Sigmoid colon (tissue), 4 donors: ENCODE data around the gene XPO1.

Source experiments
- EP300 ChIP-seq, 4 donors: sonication (generic); formaldehyde crosslinking; IDR thresholded peaks; one replicate each; pipeline ENCODE4 v1.6.1; 2017; ENCODE audit warnings: antibody characterized with exemption in 4 of 4
- POLR2A ChIP-seq, 2 donors: fragments of 450-650 bp; IDR thresholded peaks; one replicate each; pipeline ENCODE4 v1.6.1; 2016; ENCODE audit warnings: antibody characterized with exemption in 2 of 2, mild to moderate bottlenecking in 2 of 2, moderate library complexity in 2 of 2
- POLR2AphosphoS5 ChIP-seq, 4 donors: sonication (generic); formaldehyde crosslinking; IDR thresholded peaks; one replicate each; pipeline ENCODE4 v1.6.1; 2017; ENCODE audit warnings: antibody characterized with exemption in 4 of 4
- TF ChIP-seq, protein P1 (sequence below), 4 experiments: fragments of 450-650 bp in 3 of 4; fragments of 200-600 bp in 1 of 4; IDR thresholded peaks; one replicate each; pipeline ENCODE4 v1.5.1; 2016 to 2019; ENCODE audit warnings: antibody characterized with exemption in 4 of 4, mild to moderate bottlenecking in 3 of 4, moderate library complexity in 2 of 4

DNA sequence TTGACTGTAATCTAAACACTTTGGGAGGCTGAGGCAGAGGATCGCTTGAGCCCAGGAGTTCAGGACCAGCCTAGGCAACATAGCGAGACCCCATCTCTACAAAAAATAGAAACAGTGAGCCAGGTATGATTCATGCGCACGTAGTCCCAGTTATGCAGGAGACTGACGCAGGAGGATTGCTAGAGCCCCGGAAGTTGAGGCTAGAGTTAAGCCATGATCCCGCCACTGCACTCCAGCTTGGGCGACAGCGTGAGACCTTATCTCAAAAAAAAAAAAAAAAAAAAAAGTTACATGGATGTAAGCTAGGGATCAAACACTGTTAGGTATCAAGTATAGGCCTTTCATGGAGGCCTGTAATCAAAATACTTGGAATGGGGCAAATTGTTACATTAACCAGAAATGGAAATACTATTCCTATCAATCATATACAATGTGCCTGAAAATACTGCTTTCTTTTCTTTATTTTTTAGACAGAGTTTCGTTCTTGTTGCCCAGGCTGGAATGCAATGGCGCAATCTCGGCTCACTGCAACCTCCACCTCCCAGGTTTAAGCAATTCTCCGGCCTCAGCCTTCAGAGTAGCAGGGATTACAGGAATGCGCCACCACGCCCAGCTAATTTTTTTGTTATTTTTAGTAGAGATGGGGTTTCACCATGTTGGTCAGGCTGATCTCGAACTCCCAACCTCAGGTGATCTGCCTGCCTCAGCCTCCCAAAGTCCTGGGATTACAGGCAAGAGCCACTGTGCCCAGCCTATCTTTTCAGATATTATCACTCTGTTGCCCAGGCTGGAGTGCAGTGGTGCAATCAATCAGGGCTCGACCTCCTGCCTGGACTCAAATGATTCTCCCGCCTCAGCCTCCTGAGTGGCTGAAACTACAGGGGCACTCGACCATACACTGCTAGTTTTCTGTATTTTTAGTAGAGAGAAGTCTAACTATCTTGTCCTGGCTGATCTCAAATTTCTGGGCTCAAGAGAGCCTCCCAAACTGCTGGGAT is 27.2 kb downstream of the XPO1 start:
- no peak for TF ChIP-seq EP300 (IDR thresholded peaks at IDR 0.05)
- TF ChIP-seq, protein P1, sequence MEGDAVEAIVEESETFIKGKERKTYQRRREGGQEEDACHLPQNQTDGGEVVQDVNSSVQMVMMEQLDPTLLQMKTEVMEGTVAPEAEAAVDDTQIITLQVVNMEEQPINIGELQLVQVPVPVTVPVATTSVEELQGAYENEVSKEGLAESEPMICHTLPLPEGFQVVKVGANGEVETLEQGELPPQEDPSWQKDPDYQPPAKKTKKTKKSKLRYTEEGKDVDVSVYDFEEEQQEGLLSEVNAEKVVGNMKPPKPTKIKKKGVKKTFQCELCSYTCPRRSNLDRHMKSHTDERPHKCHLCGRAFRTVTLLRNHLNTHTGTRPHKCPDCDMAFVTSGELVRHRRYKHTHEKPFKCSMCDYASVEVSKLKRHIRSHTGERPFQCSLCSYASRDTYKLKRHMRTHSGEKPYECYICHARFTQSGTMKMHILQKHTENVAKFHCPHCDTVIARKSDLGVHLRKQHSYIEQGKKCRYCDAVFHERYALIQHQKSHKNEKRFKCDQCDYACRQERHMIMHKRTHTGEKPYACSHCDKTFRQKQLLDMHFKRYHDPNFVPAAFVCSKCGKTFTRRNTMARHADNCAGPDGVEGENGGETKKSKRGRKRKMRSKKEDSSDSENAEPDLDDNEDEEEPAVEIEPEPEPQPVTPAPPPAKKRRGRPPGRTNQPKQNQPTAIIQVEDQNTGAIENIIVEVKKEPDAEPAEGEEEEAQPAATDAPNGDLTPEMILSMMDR (IDR thresholded peaks at IDR 0.05) = no peak
- TF ChIP-seq POLR2A (IDR thresholded peaks at IDR 0.05) = no peak
- no peak for TF ChIP-seq POLR2AphosphoS5 (IDR thresholded peaks at IDR 0.05)
